ENCODE results near the gene CAMTA1.

Gene CAMTA1

DNA sequence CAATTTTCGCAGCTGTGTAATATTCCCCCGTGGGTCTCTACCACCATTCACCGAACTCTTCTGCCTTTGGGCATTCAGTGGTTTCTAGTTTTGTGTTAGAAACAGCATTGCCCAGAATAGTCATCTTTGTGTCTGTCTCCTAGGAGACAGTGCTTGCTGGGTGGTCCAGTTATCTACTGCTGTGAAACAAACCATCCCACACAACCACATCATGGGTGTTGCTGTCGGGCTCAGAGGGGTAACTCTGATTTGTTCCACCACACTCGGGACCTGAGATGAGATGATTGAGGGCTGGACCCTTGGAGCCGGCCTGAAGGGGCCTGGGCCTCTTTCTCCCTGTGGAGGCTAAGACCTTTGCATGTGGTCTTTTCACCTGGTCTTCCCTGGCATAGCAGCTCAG is 558.6 kb downstream of the CAMTA1 start:
- DNase-seq (ENCODE audit: low spot score) = no peak

DNA sequence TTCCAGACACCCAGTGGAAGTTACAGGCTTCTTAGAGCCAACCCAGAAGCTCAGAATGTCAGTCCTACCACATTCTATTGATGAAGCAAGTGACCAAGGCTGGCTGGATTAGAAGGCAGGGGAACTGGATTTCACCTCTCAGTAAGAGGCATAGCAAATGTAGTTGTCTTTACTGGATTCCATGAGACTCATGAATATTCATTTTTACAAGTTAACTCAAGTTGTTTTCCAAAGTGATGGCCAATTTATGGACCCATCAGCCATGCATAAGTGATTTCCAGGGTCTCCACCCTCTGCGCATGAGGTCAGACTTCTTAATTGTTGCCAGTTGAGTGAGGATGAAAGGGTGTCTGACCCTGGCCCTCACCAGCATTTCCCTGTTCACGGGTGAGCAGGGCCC is 559.0 kb downstream of the CAMTA1 start:
- DNase-seq (ENCODE audit: low spot score) = no peak

DNA sequence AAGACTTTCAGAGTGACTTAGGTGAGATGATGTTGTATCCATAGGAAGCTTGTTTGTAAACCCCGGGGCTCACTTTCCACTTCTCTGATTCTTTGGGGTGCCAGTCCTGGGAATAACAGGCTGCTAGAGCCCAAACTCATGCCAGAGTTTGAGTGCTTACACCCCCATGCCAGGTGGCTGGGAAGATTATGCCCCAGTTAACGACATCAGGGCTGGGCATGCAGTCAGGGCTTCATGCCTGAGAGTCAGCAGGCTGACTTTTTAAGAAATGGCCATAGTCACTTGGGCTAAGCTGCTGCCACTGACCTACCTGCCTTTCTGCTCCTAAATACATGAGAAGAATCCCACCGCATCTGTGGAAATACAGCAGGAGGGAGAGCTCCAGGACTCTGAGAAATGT is 560.3 kb downstream of the CAMTA1 start:
- no peak for DNase-seq (ENCODE audit: low spot score)

DNA sequence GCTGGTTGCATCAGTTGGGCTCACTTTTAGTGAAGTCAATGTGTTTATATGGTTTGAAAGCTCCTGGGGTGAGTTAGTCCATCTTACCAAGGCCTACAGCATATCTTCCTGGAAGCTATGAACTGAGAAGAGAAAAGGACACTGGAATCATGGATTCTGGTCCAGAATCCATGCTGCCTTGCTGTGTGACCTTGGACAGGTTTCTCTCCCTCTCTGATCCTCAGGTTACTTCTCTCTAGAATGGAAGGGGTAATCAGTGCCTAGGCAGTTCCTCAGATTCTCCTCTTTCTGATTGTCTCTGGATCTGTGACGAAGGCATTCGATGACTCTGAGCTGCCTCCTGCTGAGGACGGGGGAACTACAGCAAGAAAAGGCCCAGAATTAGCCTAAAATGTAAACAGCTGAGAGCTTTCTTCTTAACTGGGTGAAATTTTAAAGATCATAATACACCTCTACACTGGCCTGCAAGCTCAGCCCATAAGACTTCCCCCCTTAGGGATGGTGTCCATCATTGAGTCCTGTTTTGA is 560.9 kb downstream of the CAMTA1 start:
- no peak for DNase-seq (ENCODE audit: low spot score)

DNA sequence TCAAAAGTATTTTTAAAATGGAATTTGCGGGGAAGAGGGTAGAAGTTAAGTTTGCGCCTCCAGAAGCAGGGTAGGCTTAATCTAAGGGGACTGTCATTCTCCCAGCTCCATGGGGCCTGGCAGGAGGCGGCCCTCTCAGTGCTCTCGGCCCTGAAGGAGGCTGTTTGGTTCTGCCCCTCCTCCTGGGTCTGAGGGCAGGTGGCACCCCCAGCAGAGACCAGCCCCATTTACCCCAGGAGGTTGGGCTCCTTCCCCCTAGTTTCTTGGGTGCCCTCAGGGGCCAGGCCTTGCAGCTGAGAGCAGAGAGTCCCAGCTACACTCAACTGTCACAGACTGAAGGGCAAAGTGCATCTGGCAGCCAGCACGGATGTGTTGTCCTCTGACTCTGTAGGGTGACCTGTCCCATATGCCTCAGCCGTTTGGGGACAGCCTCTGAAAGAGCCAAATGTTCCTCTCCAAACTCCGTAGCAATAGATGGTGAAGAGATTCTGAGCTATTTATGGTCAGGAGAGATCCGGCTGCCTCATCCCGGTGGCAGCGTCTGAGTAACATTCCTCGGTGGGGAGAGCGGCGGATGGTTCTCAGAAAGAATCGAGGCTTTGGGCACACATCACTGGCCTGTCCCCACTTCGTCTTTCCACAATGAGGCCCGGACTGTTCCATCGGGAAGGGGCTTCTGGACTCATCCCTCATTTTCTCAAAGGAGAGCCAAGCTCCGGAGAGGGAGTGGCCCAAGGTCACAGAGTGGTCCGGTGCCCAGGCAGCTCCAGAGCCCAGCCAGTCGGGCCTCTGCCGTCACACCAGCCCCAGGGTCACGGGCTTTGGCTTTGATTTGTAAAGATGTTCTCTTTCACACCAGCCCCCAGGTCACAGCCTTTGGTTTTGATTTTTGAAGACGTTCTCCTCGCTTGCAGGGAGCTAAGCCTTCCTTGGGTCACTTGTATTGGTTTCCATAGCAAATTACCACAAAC is 561.6 kb downstream of the CAMTA1 start:
- DNase-seq (ENCODE audit: low spot score) = no peak

DNA sequence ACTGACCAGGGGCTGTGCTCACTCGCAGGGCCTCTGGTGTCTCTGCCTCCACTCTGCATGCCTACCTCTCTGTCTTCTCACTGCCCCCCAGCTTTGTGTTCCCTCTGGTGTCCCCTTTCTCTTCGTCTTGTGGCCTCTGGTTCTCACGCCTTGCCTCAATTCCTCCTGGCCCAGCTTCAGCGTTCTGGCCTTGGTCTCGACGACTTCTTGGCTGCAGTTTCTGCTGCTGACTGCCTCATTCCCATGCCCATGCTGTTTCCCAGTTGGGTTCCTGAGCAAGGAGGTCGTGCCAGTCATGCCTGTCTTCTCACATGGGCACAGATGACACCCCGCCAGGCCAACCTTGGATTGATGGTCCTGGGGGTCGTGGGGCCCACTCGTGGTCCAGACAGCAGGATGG is 562.8 kb downstream of the CAMTA1 start:
- no peak for DNase-seq (ENCODE audit: low spot score)

DNA sequence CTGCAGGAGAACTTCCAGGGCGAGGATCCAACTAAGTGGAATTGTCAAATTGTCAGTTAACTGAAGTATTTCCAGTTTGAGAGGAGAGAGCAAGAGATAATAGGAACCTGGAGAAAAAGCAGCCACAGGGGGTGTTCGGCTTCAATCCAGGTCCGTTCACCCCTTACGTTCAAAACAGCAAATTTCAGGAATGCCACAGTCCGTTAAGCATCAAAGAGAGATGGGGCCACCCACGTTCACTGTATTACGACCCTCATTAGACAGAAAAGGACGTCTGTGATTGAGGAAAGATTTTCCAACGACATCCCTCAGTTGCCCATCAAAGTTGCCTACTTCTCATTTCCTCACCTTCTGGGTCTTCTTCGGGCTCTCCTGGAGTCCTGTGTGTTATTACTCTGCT is 563.3 kb downstream of the CAMTA1 start:
- no peak for DNase-seq (ENCODE audit: low spot score)

DNA sequence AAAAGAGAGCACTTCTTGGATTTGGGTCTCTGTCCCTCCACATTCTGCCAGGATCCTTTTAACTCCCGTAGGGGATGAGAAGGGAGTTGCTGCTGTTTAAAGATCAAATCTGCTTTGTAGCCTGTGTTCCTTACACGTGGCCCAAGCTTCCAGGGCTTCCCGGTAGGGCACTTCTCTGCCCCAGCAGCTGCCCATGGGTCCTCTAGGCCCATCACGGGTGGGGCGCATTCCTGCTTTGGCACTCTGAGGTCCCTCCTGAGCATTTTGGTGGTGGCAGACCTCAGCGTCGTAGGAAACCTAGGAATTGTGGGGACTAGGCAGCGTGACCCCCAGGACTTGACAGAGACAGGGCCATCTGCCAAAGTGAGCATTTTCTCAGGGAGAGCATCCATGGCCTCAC is 565.5 kb downstream of the CAMTA1 start:
- DNase-seq (ENCODE audit: low spot score) = no peak

DNA sequence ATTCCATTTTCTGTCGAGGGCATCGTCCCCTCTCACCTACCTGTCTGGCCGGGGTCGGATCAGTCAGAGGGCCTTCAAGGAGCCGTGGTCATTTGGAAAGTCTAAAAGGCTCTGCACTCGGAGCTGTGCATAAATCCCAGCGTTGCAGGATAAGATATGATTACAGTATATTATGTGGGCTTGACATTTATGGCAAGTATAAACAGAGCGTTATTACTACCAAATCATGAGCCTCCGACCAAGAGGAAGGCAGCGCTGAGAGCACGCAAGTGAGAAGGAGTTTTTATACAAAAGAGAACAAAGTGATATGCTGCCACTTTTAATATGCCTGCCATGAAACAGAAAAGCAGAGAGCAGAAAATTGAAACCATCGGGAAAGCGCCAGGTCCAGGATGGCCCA is 566.4 kb downstream of the CAMTA1 start:
- no peak for DNase-seq (ENCODE audit: low spot score)

DNA sequence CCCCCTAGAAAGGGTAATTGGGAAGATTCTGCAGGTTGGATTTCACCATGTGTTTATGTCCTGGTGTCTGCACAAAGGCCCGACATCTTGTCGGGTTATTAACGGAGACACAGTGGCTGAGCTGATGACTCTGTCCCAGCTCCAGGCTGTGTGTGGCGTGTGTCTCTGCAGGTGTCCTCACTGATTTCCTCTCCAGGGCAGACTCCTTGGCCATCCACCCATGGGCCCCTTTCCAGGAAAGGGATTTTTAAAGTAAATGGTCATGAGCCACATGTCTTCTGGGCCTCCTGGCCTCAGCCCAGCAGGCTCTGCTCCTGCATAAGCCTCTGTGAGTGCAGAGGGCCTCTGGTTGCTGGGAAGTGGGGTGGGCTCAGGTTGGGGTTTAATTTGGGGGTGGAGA is 567.1 kb downstream of the CAMTA1 start:
- no peak for DNase-seq (ENCODE audit: low spot score)

DNA sequence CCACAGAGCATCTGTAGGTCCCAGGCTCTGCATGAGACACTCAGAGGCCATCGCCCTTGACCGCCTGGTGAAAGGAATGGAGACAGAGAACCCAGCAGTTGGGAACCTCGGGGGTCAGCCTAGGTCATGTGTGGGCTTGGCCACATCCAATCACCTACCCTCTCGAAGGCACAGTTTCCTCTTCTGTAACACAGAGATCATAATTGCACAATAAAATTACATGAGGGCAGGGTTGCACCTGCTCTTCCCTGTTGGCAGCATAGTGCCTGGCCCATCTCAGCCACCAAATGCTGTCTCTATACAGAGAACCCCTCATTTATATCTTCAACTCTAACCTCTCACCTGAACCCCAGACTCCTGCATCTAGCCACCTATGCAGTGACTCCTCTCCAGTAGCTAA is 567.7 kb downstream of the CAMTA1 start:
- no peak for DNase-seq (ENCODE audit: low spot score)

DNA sequence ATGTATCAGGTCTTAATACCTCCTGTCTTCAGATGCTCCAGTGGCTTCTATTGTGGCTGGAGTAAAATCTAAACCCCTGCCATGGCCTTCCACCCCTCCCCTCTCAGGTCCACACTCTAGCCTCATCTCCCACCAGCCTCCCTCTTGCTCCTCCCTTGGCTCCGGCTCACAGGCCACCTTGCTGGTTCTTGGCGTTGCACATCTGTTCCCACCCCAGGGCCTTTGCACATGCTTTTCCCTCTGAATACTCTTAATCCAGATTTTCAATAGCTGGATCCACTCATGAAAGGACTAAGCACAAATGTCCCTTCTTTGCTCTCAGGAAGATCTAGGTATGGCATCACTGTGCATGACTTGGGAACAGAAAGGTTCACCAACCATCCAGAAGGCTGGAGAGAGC is 570.4 kb downstream of the CAMTA1 start:
- no peak for DNase-seq (ENCODE audit: low spot score)

DNA sequence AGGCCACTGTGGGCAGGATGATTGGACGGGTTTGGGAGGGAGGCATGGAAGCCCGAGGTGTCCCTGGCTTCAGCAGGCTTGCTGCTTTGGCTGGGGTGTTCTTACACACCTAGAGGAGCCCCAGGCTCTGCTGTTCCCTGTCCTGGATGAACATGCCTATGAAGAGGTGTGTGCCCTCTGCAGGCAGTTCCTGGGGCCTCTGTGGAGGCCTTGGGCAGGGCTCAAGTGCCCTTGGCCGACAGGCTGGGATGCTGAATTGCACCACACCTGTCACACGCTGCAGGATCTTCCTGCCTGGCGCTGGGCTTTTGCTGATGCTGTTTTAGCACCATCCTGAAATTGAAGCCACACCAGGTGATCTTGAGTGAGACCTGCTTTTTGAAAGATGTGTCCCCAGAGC is 570.8 kb downstream of the CAMTA1 start:
- no peak for DNase-seq (ENCODE audit: low spot score)

DNA sequence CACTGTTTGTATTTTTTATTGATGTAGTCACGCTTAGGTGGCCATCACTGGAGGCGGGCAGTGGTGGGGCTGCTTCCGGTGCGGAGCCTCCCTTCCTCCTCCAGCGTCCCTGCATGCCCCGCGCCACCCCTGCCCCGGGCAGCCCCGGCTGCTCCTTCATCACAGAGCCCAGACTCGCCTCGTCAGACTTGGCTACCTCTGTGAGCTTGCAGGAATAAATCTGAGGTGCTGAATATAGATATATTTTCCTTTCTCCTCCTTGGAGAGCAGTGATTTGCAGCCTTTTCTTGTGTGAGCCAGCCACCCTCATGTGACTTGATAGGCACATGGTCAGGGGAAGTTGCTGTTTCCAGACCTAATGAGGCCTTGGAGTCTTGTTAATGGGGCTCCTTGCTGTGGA is 573.2 kb downstream of the CAMTA1 start:
- no peak for DNase-seq (ENCODE audit: low spot score)

DNA sequence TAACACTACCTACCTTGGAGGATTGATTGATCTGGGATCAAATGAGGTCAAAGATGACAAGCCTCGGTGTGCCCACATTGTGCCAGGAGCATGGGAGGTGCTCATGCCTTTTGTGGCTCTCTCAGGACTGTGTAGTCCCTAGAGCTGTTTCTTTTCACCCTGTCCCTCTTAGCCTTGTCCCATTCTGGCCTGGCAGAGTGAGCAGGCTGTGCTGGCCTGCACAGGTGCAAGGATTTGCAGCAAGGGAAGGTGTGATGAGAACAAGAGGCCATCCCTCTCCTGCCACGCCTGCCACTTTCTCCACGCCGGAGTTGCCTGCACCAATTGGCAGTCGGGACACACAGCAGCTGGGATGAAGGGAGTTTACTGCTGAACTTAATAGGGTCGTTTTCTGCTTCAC is 575.3 kb downstream of the CAMTA1 start:
- DNase-seq (ENCODE audit: low spot score) = no peak

DNA sequence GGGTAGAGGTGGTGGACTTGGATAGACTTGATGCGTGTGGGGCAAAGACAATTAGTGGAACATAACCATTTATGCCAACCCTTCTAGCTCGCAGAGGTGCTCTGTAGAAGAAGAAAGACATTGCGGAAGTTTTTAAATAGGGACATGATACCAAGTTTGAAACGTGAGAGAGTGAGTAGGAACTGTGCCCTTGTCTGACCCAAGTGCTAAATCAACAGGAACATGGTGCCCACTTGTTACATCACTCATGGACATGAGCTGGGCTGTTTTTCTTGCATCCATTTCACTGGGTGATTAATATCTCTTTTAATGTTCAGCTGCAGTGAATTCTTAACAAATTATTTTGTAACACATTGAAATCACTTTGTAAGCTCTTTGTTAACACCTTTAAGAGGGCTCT is 577.7 kb downstream of the CAMTA1 start:
- DNase-seq (ENCODE audit: low spot score) = no peak

DNA sequence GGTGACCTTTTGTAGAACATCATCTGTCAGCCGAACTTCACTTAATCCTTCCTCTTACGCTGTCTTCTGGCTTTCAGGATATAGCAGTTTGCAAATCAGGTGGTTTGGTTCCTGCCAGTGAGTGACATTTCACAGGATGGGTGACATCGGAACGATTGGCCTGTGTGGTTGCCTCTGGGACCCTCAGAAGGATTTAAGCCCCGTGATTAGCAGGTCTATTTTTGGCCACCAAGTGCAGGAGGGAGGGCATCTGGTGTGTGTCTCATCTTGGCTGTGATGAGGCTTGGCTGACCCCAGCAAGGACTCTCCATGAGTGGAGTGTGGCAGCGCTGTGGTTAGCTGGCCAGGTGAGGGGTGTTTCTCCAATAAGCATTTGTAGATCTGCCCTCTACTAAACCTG is 578.2 kb downstream of the CAMTA1 start:
- no peak for DNase-seq (ENCODE audit: low spot score)

DNA sequence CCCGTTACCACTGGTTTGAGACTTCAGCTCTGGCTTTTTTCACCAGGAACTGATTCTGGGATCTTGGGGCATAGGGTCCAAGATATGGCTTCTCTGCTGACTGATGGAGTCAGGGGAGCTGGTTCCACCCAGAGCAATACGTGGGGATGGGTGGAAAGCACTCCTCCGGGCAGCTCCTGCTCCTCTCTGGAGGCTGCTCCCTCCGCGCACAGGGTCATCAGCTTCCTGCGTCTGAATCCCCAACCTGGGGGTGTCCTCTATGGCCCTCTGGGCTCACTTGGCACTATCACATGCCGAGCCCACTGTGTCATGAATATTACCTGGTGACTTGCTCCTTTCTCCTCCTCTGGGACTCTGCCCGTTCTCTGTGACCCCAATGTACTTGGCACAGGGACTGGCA is 580.5 kb downstream of the CAMTA1 start:
- no peak for DNase-seq (ENCODE audit: low spot score)

DNA sequence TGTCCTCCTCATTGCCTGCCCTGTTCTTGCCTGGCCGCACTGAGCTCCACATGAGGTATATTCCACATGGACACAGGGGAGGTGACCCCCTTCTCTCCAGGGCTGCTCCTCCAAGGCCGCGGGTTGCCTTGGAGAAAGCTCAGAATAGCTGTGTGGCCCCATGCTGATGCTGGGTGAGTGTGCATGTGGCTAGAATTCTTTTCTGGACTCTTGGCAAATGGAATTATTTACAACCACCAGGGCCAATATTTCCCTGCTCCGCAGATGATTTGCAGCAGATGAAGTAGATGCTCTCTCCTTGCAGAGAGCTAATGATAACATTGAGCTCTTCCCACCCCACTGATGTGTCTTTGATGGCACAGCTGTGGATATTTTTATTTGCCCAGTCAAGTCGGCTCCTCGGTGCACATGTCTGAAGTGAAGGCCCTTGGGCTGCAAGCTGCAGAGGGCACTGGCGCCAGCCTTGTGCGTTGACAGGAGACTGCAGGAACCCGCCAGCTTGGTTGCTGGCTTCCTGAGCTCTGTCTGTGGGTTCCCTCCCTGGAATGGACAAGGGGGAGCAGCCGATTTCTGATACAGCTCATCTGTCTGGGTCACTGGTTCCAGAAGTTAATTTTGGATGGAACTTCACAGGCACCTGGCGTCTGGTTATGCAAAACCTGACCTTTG is 581.2 kb downstream of the CAMTA1 start:
- no peak for DNase-seq (ENCODE audit: low spot score)

DNA sequence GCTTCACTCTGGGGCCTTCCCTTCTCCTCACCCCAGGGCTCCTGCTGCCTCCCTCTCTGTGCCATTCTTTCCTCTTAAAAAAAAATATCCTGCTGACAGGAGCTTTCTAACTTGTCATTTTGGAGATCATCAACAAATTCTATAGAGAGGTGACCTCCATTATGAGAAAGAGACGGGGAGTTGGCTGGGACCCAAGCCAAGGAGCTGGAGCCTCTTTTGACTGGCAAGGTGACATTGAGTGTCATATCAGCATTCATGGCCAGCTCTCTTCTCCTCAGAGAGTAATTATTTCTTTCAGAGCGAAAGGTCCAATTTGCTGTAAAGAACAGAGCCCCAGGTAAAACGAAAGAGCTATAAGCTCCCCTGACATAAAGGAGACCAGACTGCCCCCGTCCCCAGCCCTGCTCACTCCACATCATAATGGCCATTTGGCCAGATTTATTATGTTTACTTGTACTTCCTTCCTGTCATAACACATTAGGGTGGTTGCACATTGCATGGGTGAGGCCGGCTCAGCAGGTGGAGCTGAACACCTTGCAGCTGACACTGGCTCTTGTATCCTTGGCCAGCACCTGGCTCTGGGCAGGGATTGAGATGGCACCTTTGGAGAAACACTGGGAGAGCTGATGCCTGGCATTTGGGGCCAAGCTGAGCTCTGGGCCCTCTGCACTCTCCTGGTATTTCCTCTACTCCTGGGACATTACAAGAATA is 581.9 kb downstream of the CAMTA1 start:
- DNase-seq (ENCODE audit: low spot score) = no peak

DNA sequence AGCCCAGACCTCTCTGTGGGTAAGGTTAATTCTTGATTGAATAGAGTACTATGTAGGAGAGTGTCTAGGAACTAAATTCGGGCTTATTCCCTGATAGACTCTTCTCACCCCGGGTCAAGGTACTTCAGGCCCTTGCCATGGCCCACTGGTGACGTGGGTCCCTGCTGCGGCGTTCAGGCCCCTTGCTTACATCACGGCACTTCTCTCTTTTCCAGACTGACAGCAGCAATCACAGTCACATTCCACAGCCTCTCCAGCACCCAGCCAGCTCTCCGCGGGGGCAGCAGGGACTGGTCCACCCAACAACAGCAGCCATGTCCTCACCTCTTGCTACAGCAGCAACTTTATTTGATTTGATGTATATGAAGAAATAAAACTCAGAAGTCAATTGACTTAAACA is 584.6 kb downstream of the CAMTA1 start:
- DNase-seq (ENCODE audit: low spot score) = no peak

DNA sequence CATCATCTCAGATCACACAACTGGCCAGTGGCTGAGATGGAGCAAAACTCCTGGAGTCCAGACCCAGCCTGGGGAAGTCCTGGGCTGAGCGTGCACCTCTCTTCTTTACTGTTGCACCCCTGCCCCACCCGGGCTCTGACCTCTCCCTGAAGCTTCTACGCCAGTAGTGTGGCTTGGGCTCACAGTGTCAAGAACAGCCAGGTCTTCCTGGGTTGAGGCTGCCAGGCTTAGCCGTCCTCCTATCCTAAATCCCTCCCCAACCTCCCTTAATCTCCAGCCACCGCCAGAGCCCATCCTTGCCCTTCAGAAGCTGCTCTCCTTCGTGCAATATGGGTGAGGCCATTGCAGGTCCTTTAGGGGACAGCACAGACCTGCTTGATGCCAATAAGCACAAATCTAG is 586.7 kb downstream of the CAMTA1 start:
- no peak for DNase-seq (ENCODE audit: low spot score)

Measured in pons (tissue), 1 donor.